Left ventricle myocardium inferior (tissue), 1 donor: Measurements from ENCODE around the gene ILKAP. TPM values are rescaled to one million over a fixed set of nuclear protein-coding genes. Genes with fewer than 3 reads are reported as not detected.

Experiments used
- DNase-seq: peaks from one replicate; pipeline ENCODE4 v3.0.0-alpha.2; 2020
- H3K27ac ChIP-seq: fragments of 200-600 bp; replicated peaks from 2 replicates; pipeline ENCODE4 v1.8.0; 2021
- H3K27me3 ChIP-seq: fragments of 200-600 bp; 2 replicates; pipeline ENCODE4 v1.8.0; 2021; ENCODE audit warnings: low read depth
- H3K36me3 ChIP-seq: fragments of 200-600 bp; 2 replicates; pipeline ENCODE4 v1.8.0; 2021
- H3K4me1 ChIP-seq: fragments of 200-600 bp; 2 replicates; pipeline ENCODE4 v1.8.0; 2021
- H3K4me3 ChIP-seq: fragments of 200-600 bp; 2 replicates; pipeline ENCODE4 v1.8.0; 2021; ENCODE audit warnings: mild to moderate bottlenecking, moderate library complexity
- H3K9me3 ChIP-seq: fragments of 200-600 bp; replicated peaks from 2 replicates; pipeline ENCODE4 v1.8.0; 2021
- intact Hi-C: fragments of 100-400 bp; cut with micrococcal nuclease; formaldehyde crosslinking; loops from one replicate; pipeline ENCODE4 v1.11.0; 2022
- total RNA-seq: library from RNA; stranded (reverse); fragmentation: NEBNext Ultra II Directional; extraction: Animal tissue kit (Norgen Biotek cat#: 25700); gene quantifications from one replicate; pipeline ENCODE4 v1.2.1, GENCODE V29; 2021
- TF ChIP-seq, protein P1 (sequence below): fragments of 200-600 bp; IDR thresholded peaks from 2 replicates; pipeline ENCODE4 v1.8.0; 2021; ENCODE audit warnings: antibody characterized with exemption, mild to moderate bottlenecking, borderline replicate concordance
- donor health status: DM: no; HTN: yes; CAD: no; lungs with severe emphysema.

Gene ILKAP
- total RNA-seq, 1 donor from 2014 or later = 26.5 TPM

DNA sequence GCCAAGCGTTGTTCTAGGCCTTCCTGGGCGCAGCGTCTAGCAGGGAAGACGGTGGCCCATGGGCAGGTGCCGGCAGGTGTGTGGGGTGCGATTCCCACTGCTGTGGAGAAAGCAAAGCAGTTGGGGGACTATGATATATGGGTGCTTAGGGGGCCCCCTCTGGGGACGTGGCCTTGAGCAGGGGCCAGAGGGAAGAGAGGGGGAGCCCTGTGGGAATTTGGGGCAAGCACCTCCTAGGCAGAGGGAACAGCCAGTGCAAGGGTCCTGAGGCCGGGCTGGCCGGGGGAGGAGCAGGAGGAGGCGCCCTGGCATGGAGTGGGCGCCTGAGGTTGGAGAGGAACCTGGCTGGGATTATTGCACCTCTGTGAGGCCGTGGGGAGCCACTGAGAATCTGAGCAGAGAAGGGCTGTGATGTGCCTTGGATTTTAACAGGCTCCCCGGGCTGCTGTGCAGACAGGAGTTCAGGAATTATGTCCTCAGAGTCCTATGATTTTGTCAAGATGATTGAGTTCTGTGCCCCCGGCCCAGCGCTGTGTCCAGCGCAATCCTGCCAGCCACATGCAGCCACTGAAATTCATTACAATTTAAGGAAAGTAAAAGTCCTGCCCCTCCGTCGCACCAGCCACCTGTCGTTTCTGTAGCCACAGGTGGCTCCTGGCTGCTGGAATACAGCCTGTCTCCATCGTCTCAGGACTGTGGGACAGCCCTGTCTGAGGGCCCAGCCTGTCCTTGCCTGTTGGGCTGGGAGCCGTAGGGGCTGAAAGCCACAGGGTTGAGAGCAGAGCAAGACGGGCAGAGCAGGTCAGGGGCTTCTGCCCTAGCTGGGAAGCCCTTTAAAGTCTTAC is 74.1 kb downstream of the ILKAP start:
- H3K9me3 ChIP-seq = no peaks in the 10 kb centered on the region
- no peak for DNase-seq
- H3K27ac ChIP-seq = no peak overlapping the region
- intact Hi-C loops = no loop called here
- no peaks in the 10 kb centered on the region for H3K4me1 ChIP-seq
- H3K36me3 ChIP-seq = no peaks in the 10 kb centered on the region
- TF ChIP-seq, protein P1, sequence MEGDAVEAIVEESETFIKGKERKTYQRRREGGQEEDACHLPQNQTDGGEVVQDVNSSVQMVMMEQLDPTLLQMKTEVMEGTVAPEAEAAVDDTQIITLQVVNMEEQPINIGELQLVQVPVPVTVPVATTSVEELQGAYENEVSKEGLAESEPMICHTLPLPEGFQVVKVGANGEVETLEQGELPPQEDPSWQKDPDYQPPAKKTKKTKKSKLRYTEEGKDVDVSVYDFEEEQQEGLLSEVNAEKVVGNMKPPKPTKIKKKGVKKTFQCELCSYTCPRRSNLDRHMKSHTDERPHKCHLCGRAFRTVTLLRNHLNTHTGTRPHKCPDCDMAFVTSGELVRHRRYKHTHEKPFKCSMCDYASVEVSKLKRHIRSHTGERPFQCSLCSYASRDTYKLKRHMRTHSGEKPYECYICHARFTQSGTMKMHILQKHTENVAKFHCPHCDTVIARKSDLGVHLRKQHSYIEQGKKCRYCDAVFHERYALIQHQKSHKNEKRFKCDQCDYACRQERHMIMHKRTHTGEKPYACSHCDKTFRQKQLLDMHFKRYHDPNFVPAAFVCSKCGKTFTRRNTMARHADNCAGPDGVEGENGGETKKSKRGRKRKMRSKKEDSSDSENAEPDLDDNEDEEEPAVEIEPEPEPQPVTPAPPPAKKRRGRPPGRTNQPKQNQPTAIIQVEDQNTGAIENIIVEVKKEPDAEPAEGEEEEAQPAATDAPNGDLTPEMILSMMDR = no peak
- peaks cover 22% of the 10 kb centered on the region for H3K27me3 ChIP-seq
- H3K4me3 ChIP-seq = no peak overlapping the region

DNA sequence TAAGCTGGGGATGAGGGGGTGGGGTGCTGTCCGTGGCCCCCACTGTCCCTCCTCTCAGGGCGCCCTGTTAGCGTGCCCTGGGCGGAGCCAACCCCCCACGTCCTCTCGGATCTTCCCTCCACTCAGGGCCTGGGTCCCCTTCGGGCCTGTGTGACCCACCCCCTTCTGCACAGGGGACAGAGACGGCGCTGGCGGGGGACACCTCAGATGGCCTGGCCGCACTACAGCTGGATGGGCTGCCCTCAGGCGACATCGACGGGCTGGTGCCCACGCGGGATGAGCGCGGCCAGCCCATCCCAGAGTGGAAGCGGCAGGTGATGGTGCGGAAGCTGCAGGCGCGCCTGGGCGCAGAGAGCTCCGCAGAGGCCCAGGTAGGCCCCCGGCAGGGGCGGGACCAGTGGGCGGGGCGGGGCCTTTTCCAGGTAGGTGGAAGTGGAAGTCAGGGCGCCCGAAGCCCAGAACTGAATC is 74.9 kb downstream of the ILKAP start:
- Histone ChIP-seq H3K4me1 (no peaks in the 10 kb centered on the region), H3K9me3 (no peaks in the 10 kb centered on the region), H3K27me3 (peaks cover 22% of the 10 kb centered on the region), H3K27ac (no peak overlapping the region), H3K4me3 (no peak overlapping the region), H3K36me3 (no peaks in the 10 kb centered on the region)
- TF ChIP-seq, protein P1 = no peak
- intact Hi-C loops = no loop called here
- no peak for DNase-seq

DNA sequence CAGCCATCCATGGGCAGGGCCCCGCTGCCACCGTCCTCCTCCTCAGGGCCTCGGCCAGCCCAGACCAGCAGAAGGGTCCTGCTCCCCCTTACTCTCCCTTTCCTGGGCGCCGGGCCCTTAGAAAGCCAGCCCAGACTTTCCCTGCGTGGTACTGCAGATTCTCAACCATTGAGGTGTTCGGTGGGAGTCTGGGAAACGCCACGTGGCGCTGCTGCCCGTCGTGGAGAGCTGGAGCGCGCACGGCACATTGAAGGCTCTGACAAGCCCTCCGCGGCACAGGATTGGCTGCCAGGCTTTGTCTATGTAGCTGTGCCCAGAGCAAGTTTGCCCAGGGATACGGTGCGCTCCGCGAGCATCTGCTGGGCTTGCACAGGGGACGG is 75.4 kb downstream of the ILKAP start:
- no peaks in the 10 kb centered on the region for H3K36me3 ChIP-seq
- intact Hi-C loops = no loop called here
- H3K27me3 ChIP-seq = peaks cover 22% of the 10 kb centered on the region
- no peaks in the 10 kb centered on the region for H3K4me1 ChIP-seq
- H3K9me3 ChIP-seq = no peaks in the 10 kb centered on the region
- no peak overlapping the region for H3K4me3 ChIP-seq
- H3K27ac ChIP-seq = no peak overlapping the region
- no peak for DNase-seq
- TF ChIP-seq, protein P1 = no peak

DNA sequence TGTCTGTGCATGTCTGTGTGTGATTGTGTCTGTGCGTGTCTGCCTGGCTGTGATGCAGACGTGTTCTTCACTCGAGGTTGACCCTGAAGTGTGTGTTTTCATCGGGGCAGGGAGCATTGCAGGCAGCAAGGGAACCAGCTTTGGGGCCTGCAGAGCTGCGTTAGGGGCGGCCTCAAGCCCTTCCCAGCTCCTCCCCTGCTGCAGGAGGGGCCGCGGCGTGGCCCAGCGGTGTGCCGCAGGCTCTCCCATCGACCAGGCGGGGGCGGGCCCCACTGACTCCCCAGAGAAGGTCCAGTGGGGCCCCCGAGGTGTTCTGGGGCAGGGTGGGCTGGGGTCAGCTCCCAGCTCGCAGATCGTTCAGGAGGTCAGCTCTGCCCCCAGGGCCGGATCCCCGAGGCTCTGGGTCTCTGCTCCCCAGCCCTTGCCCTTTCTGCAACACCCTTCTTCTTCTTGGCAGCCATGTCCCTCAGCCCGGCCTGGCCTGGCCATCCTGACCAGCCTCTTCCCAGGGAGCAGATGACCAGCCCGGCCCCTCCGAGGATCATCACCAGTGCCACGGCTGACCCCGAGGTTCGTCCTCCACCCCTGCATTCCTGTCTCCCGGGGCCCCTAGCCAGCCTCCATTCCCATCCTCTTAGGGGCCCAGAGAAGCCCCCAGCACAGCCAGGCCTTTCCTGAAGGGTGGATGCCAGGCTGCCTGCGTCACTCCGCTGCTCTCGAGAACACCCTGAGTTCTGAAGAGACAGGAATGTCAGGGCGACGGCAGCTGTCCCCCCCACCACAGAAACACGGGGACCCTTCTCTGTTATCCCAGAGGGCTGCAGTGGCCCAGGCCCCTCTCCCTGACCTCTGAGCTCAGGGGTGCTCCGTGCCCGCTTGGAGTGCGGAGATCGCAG is 76.1 kb downstream of the ILKAP start:
- no peak for DNase-seq
- no peak overlapping the region for H3K27ac ChIP-seq
- no peaks in the 10 kb centered on the region for H3K4me1 ChIP-seq
- intact Hi-C loops = no loop called here
- TF ChIP-seq, protein P1 = no peak
- H3K4me3 ChIP-seq = no peak overlapping the region
- peaks cover 22% of the 10 kb centered on the region for H3K27me3 ChIP-seq
- H3K9me3 ChIP-seq = no peaks in the 10 kb centered on the region
- no peaks in the 10 kb centered on the region for H3K36me3 ChIP-seq

DNA sequence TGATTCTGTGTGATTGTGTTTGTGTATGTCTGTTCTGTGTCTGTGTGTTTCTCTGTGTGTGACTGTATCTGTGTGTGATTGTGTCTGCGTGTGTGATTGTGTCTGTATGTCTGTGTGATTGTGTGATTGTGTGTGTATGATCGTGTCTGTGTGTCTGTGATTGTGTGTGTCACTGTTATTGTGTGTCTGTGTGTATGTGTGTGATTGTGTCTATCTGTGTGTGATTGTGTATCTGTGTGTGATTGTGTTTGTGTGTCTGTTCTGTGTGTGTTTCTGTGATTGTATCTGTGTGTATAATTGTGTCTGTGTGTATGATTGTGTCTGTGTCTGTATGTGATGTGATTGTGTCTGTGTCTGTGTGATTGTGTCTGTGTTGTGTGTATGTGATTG is 76.7 kb downstream of the ILKAP start:
- intact Hi-C loops = no loop called here
- TF ChIP-seq, protein P1 = no peak
- H3K4me1 ChIP-seq = no peaks in the 10 kb centered on the region
- no peak for DNase-seq
- no peak overlapping the region for H3K4me3 ChIP-seq
- no peaks in the 10 kb centered on the region for H3K36me3 ChIP-seq
- H3K27ac ChIP-seq = no peak overlapping the region
- H3K9me3 ChIP-seq = no peaks in the 10 kb centered on the region
- H3K27me3 ChIP-seq = peaks cover 22% of the 10 kb centered on the region
